Activated CD4-positive, CD25-positive, alpha-beta regulatory T cell treated with anti-CD3 and anti-CD28 coated beads, Interleukin-2, amount 50 U/mL, for 24 hours (primary cell): ENCODE data around the gene AGO3.
"Not testable (repeated sequence)": the region's sequence is repeated elsewhere in the genome, so short reads cannot be mapped to it uniquely, and the experiment has no call there.

Experiments
- ATAC-seq, 2 donors: fragments of 150-1000 bp; cut with Tn5 transposase; one replicate each; pipeline ENCODE4 v1.10.0; 2021; ENCODE audit warnings: mild to moderate bottlenecking in 1 of 2, moderate library complexity in 1 of 2

The AGO3 gene

DNA sequence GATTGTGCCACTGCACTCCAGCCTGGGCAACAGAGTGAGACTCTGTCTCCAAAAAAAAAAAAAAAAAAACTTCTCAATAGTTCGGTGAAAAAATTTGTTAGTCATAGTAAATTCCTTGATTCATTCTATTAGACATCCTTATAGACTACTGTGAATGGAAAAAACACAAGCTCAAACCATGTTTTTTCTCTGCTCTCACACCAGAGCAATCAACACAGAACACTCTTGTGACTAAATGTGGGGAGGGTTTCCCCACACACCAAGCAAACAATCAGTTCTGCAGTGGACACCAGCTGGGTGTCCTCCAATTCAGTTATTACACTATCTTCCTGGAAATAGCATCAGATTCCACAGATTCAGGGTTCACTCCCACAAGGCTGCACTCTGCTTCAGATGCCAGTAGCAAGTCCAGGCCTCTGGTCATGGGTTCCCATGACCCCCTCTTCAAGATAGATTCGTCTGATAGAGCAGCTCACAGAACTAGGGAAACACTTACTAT lies 83.9 kb downstream of the AGO3 start:
- no peak for ATAC-seq

DNA sequence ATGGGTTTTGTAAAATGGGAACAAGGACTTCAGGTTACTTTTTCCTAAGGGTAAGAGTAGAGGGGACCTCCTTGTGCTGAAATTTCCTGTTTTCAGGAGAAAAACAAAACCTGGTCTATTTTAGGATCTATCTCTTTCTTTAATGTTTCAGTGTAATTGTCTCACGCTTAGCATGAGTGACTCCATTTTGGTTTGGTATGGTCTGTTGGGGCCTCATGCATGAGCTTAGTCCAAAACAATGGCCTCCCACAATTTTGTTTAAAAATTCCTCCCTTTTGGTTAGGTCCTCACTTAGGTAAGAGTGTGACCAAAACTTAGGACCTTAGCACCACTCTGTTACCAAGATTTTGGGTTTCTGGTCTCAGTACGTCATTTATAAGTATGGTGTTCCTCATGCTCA lies 85.8 kb downstream of the AGO3 start:
- ATAC-seq = no peak

DNA sequence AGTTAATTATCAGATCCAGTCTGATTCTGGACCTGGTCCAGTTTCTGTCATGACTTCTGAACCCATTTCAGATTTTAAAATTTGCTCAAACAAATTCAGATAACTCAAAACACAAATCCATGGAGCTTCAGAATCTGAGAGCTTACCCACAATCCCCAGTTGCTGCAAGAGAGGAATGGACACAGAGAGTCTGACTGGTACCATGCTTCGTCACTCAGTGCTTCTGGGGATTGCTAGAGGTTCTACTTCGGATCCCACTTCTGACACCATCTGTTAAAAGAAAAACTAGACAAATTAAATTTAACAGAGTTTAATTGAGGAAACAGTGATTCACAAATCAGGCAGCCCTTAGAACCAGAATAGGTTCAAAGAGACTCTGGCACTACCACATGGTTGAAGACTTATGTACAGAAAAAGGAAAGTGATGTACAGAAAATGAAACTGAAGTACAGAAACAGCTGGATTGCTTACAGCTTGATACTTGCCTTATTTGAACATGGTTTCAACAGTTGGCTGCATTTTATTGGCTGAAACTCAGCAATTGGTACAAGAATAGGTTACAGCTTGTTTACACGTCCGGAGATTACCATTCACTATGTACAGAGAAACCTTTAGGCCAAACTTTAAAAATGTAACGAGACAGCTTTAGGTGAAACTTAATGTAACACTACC lies 92.3 kb downstream of the AGO3 start:
- peak; percentile 60 to 70 for ATAC-seq

DNA sequence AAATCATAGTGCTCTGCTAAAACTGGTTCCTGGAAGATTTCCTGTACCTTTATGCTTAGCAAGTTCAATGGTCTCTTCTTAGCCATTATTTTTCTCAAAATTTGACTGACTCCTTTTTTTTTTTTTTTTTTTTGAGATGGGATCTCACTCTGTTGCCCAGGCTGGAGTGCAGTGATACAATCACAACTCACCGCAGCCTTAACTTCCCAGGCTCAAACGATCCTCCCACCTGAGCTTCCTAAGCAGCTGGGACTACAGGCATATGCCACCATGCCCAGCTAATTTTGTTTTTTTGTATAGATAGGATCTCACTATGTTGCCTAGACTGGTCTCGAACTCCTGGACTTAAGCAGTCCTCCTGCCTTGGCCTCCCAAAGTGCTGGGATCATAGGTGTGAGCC lies 93.1 kb downstream of the AGO3 start:
- not testable (repeated sequence) for ATAC-seq

DNA sequence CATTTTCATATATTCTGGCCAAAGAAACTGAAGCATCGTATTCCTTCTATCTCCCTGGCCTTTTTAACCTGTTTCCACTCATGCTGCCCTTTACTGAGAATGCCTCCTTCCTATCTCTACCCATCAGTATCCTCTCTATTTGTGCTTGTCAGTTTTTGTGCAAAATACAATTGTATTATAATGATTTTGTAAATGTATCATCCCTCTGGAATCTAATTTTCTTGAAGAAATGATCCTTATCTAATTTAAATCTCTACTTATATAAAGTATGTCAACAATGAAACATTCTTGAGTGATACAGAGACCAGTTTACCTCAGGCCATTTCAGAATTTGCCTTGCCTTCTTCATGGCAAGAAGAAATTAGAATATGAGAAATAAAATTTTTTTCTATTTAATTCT lies 93.9 kb downstream of the AGO3 start:
- ATAC-seq = no peak

DNA sequence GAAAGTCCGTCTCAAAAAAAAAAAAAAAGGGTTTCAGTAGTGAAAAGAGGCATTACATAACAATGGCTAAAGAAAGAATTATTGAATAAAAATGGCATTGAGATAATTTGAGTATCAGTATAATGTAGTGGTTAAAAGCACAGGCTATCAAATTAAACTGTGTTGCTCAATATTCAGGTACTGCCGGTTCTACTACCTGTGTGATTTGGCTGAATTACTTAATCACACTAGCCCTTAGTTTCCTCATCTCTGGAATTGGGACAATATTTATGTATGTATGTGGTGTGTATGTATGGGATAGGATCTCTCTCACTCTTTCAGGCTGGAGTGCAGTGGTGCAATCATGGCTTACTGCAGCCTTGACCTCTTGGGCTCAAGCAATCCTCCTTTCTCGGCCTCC lies 96.9 kb downstream of the AGO3 start:
- no peak for ATAC-seq

DNA sequence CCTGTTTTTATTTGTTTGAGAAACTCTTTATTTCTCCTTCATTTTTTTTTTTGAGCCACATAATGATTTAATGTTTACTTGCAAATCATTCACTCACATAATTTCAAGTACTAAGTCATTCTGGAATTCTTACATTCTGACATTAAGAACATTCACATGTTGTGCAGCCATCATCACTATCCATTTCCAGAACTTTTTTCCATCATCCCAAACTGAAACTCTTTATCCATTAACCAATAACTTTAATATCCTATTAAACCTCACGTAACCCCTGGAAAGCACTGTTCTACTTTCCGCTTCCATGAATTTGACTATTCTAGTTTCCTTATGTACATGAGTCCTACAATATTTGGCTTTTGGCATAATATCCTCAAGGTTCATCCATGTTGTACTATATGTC lies 100.5 kb downstream of the AGO3 start:
- no peak for ATAC-seq

DNA sequence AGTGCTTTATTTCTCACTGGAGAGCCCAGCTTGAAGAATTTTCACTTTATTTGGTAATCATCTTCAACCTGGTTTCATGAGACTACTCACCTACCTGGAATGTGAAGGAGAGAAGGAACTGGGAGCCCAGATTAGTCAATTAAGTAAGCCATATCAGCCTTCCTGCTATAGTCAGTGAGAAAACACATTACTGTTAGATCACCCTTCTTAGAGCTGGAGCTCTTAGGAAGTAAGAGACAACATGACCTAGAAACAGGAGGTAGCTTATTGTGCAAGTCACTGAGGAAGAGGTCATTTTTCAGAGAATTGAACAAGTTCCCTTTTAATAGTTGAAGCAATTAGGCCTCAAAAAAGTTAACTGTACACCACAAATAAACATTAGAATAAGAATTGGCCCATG lies 103.8 kb downstream of the AGO3 start:
- ATAC-seq = no peak

DNA sequence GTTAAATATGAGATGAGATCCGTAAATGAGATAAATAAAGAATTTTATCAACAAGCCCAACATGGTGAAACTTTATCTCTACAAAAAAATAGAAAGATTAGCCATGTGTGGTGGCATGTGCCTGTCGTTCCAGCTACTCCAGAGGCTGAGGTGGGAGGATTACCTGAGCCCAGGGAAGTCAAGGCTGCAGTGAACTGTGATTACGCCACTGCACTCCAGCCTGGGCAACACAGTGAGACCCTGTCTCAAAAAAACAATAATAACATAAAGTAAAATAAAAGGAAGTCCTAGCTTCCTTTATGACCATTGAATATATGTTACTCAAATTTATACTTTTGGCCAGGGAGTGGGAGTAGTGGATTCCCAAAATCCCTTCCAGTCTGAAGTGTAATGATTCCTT lies 104.2 kb downstream of the AGO3 start:
- ATAC-seq = no peak

DNA sequence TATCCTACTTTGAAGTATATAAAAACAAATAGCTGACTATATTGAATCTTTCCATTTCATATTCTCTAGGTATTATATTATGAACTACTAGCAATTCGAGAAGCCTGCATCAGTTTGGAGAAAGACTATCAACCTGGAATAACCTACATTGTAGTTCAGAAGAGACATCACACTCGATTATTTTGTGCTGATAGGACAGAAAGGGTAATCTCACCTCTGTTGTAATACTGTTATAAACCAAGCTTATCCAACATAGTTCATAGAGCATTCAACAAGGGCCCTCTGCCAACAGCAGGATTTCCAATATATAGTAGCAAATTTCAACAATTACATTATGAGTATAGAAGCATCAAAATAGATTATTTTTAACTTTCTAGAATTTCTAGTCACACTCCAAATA lies 109.3 kb downstream of the AGO3 start:
- no peak for ATAC-seq

DNA sequence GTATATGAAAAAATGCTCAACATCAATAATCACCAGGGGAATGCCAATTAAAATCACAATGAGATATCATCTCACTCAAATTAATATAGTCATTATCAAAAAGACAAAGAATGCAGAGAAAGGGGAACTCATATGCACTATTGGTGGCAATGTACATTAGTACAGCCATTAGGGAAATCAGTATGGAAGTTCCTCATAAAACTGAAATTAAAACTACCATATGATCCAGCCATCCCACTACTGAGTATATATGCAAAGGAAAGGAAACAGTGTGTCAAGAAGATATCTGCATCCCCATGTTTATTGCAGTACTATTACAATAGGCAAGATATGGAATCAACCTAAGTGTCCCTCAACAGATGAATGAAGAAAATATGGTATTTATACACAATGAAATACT lies 120.9 kb downstream of the AGO3 start:
- ATAC-seq = no peak

DNA sequence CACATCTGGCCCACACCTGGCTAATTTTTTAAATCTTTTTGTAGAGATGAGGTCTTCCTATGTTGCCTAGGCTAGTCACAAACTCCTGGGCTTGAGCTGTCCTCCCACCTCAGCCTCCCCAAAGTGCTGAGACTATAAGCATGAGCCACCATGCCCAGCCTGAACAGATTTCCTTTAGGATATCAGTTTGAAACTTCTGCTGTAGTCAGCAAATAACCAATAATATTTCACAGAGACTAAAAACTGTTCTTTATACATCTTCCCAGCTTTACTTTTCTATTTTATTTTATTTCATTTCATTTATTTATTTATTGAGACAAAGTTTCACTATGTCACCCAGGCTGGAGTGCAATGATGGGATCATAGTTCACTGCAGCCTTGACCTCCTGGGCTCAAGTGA lies 123.1 kb downstream of the AGO3 start:
- no peak for ATAC-seq

DNA sequence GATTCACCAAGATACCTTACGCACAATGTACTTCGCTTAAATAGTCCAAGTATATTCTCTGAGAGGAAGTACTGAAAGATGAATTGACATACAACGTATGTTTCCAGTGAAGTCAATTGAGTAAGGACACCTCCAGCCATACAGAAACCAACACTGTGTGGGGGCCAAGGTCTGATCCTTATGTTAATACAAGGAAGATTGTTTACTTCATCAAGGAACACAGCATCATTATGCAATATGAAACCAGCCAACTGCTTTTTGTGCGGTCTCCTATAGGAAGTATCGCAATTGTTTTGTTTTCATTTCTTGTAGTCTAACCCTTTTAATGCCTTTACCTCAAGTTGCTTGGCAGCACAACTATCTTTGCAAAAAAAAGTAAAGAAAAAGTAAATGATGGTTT lies 124.8 kb downstream of the AGO3 start:
- no peak for ATAC-seq

DNA sequence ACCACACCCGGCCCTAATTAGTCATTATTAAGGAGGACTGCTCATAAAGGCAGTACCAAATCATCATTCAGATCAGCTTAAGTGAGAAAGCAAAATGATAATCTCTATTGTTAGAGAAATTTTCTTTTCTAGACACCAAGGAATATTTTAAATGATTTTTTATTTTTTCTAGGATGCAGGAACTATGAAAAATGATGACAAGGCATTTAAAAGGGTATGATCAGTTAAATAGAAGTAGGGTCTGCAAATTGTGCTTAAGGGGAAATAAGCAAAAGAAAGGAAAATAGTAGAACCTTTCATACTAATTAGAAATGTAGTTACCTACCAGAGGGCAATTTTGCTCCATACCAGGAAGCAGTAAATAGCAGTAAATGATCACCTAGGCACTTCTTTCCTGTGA lies 131.4 kb downstream of the AGO3 start:
- no peak for ATAC-seq

DNA sequence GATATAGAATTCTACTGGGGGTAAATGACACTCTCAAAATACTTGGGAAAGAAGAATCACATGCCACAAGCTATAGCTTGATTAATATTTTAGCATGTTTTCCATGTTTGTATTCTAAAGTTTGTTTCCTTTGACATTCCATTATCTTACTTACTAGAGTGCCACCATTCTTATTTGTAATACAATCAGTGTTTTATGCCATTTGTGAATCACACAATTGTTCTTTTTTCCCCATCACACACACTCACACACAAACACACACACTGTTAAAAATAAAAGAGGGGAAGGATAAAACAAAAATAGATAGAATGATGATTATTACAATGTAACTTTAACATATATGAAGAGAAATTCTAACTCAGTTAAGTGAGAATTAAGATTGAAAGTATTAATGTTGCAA lies 137.0 kb downstream of the AGO3 start:
- ATAC-seq = no peak

DNA sequence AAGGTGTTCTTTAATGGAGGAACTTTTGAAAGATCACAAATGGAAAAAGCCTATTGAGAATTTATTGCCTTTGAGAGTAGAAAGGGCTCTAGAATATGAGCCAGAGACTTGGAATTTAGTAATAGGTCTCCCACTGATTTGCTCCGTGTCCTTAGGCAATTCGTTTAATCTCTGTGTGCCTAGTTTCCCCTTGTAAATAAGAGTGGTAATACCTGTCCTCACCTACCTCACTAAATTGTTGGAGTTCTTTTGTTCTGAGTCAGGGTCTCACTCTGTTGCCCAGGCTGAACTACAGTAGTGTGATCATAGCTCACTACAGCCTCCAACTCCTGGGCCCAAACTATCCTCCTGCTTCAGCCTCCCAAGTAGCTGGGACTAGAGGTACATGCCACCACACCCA lies 138.0 kb downstream of the AGO3 start:
- no peak for ATAC-seq

DNA sequence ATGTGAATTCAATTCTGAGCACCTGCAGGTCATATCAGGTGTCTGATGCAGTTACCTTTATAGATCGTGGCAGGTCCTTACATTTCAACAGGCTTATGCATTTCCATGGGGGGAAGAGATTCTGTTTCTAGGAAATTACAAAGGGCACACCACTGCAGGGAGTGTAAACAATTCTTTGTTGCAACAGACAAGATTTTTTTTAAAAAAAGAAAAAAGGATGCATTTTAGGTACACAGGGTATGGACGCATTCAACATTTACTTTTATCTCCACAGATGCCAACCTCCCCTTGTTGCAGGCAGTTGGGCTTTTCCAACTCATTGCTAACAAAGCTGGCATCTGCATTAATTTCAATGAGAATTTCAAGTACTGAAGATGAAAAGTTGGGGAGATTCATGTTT lies 139.4 kb downstream of the AGO3 start:
- no peak for ATAC-seq

DNA sequence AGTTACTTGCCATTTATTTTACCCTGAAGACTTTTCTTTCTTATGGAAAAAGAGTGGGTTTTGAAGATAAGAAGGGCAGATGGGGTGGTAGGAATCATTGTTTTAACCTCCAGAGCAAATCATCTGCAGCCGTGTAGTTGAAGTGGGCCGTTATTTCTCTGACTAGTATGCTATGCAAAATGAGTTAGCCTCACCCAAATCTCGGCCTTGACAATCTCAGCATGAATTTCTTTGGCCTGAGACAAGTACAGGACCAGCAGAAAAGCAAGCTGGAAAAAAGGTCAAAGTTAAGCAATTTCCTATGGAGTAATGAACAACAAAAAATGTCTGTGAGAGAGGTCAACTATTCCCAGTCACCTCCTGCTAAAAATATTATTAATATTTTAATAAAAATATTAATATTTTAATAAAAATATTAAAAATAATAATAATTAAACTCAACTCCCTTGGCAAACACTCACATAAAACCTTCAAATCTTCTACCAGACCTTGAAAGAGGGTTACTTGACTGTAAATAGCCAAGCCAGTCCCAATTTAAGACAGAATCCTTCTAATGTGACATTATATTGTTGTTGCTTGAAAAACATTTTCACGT lies 146.2 kb downstream of the AGO3 start:
- no peak for ATAC-seq

DNA sequence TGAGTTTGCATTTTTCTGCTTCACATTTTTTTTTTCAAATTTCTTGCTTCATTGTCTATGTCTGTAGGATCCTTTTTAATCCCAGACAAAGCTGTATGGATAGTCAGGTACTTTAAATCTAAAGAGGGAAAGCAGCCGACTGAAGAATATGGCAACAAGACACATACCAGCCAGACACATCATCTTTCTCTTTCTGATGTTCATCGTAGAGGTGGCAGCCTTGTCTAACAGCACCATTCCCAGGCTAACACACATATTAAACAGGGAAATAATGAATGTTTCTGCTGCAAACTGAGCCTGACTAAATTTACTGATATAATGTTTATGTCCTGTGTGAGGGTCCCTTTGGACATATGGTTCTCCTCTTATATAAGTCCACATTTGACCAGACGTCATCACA lies 149.3 kb downstream of the AGO3 start:
- ATAC-seq = no peak

DNA sequence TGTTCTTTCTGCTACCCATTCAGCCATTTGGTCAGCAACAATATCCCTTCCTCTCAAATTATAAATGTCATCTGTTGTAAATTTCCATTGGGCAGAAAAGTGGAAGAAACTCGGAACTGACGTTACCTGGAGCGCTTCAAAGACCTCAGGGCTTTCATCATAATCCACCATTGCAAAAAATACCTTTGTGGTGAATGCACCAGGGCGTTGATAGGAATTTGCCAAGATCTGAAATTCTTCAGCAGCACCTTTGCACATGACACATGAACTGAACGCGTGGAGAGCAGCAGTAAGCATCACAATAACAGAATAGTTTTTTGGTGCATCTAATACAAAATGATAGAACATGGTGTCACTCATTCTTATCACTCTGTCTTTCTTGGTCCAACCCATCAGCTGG lies 149.9 kb downstream of the AGO3 start:
- no peak for ATAC-seq

DNA sequence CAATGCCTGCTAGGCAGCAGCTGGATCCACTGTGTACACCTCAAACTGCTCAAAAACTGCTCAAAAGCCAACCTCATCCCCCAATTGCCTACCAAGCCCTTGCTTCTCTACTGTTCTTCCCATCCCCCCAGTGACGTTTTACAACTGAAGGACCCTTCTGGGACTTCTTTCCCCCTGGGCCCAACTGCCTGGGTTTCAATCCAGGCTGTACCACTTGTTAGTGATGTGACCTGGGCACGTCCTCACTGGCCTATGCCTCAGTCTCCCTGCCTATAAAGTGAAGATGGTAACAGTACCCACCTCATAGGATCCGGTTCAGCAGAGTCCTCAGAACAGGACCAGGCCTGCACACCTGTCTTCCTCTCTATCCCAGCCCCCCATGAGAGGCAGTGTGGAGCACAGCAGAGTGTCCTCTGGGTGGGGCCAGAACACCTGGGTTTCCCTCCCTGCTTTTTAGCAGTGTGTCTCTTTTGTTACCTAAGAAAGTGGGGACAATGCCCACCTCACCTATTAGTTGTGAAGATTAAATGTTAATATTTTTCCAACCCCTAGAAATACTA lies 151.1 kb downstream of the AGO3 start:
- no peak for ATAC-seq

DNA sequence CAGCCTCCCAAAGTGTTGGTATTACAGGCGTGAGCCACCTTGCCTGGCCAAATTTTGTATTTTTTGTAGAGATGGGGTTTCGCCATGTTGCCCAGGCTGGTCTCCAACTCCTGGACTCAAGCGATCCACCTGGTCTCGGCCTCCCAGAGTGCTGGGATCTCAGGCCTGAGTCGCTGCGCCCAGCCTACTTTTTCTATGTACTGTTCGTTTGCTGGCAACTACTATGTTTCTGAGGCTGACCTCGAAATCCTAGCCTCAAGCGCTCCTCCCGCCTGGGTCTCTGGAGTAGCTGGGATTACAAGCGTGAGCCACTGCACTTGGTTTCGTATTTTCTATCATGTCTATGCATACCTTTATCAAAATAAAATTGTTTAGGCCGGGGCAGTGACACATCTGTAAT lies 152.3 kb downstream of the AGO3 start:
- no peak for ATAC-seq

DNA sequence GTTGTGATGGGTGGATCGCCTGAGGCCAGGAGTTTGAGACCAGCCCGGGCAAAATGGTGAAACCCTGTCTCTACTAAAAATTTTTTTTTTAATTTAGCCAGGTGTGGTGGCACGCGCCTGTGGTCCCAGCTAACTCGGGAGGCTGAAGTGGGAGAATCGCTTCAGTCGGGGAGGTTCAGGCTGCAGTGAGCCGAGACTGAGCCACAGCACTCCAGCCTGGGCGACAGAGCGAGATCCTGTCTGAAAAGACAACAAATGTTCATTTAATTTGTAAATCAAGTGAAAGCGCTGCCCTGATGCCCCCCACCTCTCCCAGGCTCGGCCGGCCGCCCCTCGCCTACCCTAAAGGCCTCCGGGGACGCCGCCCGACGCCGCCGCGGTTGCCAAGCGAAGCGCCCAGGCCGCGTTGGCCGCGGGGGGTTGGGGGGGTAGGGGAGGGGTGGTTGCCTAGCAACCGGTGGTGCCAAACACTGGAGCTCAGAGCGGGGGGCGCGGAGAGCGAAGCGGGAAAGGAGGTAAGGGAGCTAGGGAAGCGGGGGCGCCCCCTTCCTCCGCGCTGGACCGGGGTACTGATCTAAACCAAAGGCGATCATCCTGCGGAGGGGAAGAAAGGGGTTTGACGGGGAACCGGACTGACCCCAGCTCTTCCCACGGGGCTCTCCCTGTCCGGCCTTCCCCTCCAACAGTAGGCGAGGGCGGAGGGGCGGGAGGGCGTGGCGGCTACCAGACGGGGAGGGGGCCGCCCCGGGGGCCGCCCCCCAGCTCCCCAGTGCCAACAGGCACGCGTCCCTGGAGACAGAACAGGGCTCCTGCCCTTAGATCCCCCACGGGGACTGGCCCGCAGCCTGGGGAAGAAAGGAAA lies 153.0 kb downstream of the AGO3 start, which contains the start of gene TEKT2:
TSS of gene TEKT2 (plus strand) at position 460 of the 862 bp plus-strand sequence. CDS start 828 bp downstream, outside the sequence.
- ATAC-seq = no peak
